ENCODE data around the gene F3. TPM values are rescaled to one million over a fixed set of nuclear protein-coding genes. Genes with fewer than 3 reads are reported as not detected.

Gene F3
- total and polyA plus RNA-seq, 2 of the 13 experiments (the other 11 are each of a cell fraction or from before 2014, with no cell fraction given): 5.8 to 9.0 TPM

DNA sequence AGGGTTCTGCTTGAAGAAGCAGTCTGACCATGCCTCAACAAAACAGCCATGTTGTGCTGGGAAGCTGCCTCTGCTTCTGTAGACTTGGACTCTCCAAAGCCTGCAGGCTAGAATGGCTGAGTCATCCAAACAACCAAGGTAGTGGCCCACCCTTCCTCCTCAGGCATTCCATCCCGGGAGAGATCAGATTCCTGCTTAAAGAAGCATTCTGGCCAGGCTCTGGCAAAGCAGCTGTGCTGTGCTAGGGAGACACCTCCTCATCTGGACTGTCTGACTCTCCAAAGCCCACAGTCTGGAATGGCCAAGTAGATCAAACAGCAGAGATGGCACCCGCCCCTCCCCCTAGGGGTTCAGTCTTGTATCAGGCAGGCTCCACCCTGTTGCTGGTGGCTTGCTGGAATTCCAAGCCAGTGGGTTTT lies 38.3 kb upstream of the F3 start (continued):
- TF ChIP-seq ZMYM4 (CRISPR knock-in tag; IDR thresholded peaks at IDR 0.05) (no peak), RNF2 (conservative IDR thresholded peaks at IDR 0.05; ENCODE audit: low read depth) (no peak), HMG20B (CRISPR knock-in tag; conservative IDR thresholded peaks at IDR 0.05) (no peak), MTA3 (CRISPR knock-in tag; IDR thresholded peaks at IDR 0.05) (no peak), PHF20 (CRISPR knock-in tag; IDR thresholded peaks at IDR 0.05) (no peak), JUND (CRISPR knock-in tag; IDR thresholded peaks at IDR 0.05) (no peak), ZNF687 (CRISPR knock-in tag; IDR thresholded peaks at IDR 0.05) (peak; percentile 47; the same call in 1 of the 2 replicates), ONECUT2 (CRISPR knock-in tag; IDR thresholded peaks at IDR 0.05) (no peak), DPF2 (CRISPR knock-in tag; IDR thresholded peaks at IDR 0.05; ENCODE audit: borderline replicate concordance, low read depth) (no peak), SNRNP70 (IDR thresholded peaks at IDR 0.05; ENCODE audit: low read depth, low read length) (no peak), ZNF616 (CRISPR knock-in tag; IDR thresholded peaks at IDR 0.05; ENCODE audit: low read depth) (no peak), ZNF562 (CRISPR knock-in tag; IDR thresholded peaks at IDR 0.05; ENCODE audit: borderline replicate concordance) (no peak), ZNF766 (CRISPR knock-in tag; IDR thresholded peaks at IDR 0.05; ENCODE audit: borderline replicate concordance) (no peak), ZBTB7B (CRISPR knock-in tag; IDR thresholded peaks at IDR 0.05) (no peak), ZNF296 (CRISPR knock-in tag; conservative IDR thresholded peaks at IDR 0.05) (no peak), ZNF207 (IDR thresholded peaks at IDR 0.05; ENCODE audit: borderline replicate concordance) (no peak), ZNF225 (CRISPR knock-in tag; IDR thresholded peaks at IDR 0.05) (no peak), KLF9 (CRISPR knock-in tag; IDR thresholded peaks at IDR 0.05; ENCODE audit: low read depth) (no peak), ZIK1 (CRISPR knock-in tag; IDR thresholded peaks at IDR 0.05; ENCODE audit: borderline replicate concordance, low read depth) (no peak), FOXM1 (CRISPR knock-in tag; IDR thresholded peaks at IDR 0.05) (no peak)
- TF ChIP-seq, protein P1, sequence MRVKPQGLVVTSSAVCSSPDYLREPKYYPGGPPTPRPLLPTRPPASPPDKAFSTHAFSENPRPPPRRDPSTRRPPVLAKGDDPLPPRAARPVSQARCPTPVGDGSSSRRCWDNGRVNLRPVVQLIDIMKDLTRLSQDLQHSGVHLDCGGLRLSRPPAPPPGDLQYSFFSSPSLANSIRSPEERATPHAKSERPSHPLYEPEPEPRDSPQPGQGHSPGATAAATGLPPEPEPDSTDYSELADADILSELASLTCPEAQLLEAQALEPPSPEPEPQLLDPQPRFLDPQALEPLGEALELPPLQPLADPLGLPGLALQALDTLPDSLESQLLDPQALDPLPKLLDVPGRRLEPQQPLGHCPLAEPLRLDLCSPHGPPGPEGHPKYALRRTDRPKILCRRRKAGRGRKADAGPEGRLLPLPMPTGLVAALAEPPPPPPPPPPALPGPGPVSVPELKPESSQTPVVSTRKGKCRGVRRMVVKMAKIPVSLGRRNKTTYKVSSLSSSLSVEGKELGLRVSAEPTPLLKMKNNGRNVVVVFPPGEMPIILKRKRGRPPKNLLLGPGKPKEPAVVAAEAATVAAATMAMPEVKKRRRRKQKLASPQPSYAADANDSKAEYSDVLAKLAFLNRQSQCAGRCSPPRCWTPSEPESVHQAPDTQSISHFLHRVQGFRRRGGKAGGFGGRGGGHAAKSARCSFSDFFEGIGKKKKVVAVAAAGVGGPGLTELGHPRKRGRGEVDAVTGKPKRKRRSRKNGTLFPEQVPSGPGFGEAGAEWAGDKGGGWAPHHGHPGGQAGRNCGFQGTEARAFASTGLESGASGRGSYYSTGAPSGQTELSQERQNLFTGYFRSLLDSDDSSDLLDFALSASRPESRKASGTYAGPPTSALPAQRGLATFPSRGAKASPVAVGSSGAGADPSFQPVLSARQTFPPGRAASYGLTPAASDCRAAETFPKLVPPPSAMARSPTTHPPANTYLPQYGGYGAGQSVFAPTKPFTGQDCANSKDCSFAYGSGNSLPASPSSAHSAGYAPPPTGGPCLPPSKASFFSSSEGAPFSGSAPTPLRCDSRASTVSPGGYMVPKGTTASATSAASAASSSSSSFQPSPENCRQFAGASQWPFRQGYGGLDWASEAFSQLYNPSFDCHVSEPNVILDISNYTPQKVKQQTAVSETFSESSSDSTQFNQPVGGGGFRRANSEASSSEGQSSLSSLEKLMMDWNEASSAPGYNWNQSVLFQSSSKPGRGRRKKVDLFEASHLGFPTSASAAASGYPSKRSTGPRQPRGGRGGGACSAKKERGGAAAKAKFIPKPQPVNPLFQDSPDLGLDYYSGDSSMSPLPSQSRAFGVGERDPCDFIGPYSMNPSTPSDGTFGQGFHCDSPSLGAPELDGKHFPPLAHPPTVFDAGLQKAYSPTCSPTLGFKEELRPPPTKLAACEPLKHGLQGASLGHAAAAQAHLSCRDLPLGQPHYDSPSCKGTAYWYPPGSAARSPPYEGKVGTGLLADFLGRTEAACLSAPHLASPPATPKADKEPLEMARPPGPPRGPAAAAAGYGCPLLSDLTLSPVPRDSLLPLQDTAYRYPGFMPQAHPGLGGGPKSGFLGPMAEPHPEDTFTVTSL (CRISPR knock-in tag; IDR thresholded peaks at IDR 0.05; ENCODE audit: borderline replicate concordance): 0 out of 2 replicates have a peak, but pooled peaks have one; percentile 19
- TF ChIP-seq, protein P2, sequence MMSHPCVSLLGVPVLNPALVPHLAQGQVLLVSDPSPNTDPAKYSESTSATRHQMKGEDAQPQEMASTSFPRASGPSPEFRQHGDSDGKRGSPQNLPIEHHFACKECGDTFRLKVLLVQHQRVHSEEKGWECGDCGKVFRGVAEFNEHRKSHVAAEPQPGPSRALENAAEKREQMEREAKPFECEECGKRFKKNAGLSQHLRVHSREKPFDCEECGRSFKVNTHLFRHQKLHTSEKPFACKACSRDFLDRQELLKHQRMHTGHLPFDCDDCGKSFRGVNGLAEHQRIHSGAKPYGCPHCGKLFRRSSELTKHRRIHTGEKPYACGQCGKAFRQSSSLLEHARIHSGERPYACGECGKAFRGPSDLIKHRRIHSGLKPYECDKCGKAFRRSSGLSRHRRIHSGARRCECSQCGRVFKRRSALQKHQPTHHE (CRISPR knock-in tag; IDR thresholded peaks at IDR 0.05; ENCODE audit: borderline replicate concordance): no peak
